DOHH2 (cell line): ENCODE measurements around the gene LRRC27.

Experiments
- H3F3A ChIP-seq: fragments of 200-600 bp; sonication (generic), shearing (Covaris generic); 2 replicates; pipeline ENCODE4 v1.6.0; 2016; ENCODE audit warnings: antibody characterized with exemption, mild to moderate bottlenecking; ENCODE audit not compliant: control insufficient read depth, insufficient read depth
- H3K27ac ChIP-seq: fragments of 200-600 bp; sonication (generic); 2 replicates; pipeline ENCODE4 v1.5.1; 2014; ENCODE audit warnings: low read depth, mild to moderate bottlenecking, low read length, moderate library complexity
- H3K27me3 ChIP-seq: fragments of 200-600 bp; sonication (generic); 2 replicates; pipeline ENCODE4 v1.6.1; 2014; ENCODE audit warnings: mild to moderate bottlenecking, low read length, mixed read lengths; ENCODE audit not compliant: control insufficient read depth
- H3K36me3 ChIP-seq: fragments of 200-600 bp; sonication (generic); 2 replicates; pipeline ENCODE4 v1.6.1; 2014; ENCODE audit warnings: mild to moderate bottlenecking, low read length, moderate library complexity, mixed read lengths; ENCODE audit not compliant: control insufficient read depth
- H3K4me1 ChIP-seq: fragments of 200-600 bp; sonication (generic); 2 replicates; pipeline ENCODE4 v1.6.1; 2014; ENCODE audit warnings: mild to moderate bottlenecking, low read length, mixed read lengths; ENCODE audit not compliant: control insufficient read depth
- H3K4me2 ChIP-seq: fragments of 200-600 bp; sonication (generic); 2 replicates; pipeline ENCODE4 v1.6.0; 2014; ENCODE audit warnings: mild to moderate bottlenecking, low read length, moderate library complexity
- H3K4me3 ChIP-seq: fragments of 200-600 bp; sonication (generic); 2 replicates; pipeline ENCODE4 v1.5.1; 2014; ENCODE audit warnings: mild to moderate bottlenecking, low read length, mixed read lengths
- H3K79me2 ChIP-seq: fragments of 200-600 bp; sonication (generic); 2 replicates; pipeline ENCODE4 v1.6.1; 2014; ENCODE audit warnings: mild to moderate bottlenecking, low read length, mixed read lengths; ENCODE audit not compliant: control insufficient read depth
- H3K9me2 ChIP-seq: fragments of 200-600 bp; sonication (generic); replicated peaks from 2 replicates; pipeline ENCODE4 v1.6.1; 2014; ENCODE audit warnings: mild to moderate bottlenecking, low read length, mixed read lengths; ENCODE audit not compliant: control insufficient read depth
- H3K9me3 ChIP-seq: fragments of 200-600 bp; sonication (generic); 2 replicates; pipeline ENCODE4 v1.6.1; 2014; ENCODE audit warnings: antibody characterized with exemption, low read length, mixed read lengths; ENCODE audit not compliant: control insufficient read depth, insufficient read depth
- H4K20me1 ChIP-seq: fragments of 200-600 bp; sonication (generic); 2 replicates; pipeline ENCODE4 v1.6.0; 2014; ENCODE audit warnings: low read depth, mild to moderate bottlenecking, antibody characterized with exemption, low read length, moderate library complexity; ENCODE audit not compliant: control insufficient read depth, insufficient read depth
- CTCF ChIP-seq: fragments of 200-600 bp; sonication (generic); IDR thresholded peaks from one replicate; pipeline ENCODE4 v1.5.1; 2014; ENCODE audit warnings: antibody characterized with exemption, mild to moderate bottlenecking, low read depth, low read length; ENCODE audit not compliant: poor library complexity, severe bottlenecking
- EZH2phosphoT487 ChIP-seq: fragments of 200-600 bp; sonication (generic); IDR thresholded peaks from 2 replicates; pipeline ENCODE4 v1.6.1; 2017; ENCODE audit warnings: borderline replicate concordance, mild to moderate bottlenecking, antibody characterized with exemption, low read length, moderate library complexity, mixed read lengths

LRRC27 gene

GRCh38 chr10:132371641-132372081, 39.7 kb downstream of the LRRC27 start:
- H3K4me2 ChIP-seq: no peak overlapping the region
- H3K9me2 ChIP-seq: no peaks in the 10 kb centered on the region
- no peaks in the 10 kb centered on the region for H3K27me3 ChIP-seq
- no peak overlapping the region for H3K4me3 ChIP-seq
- no peaks in the 10 kb centered on the region for H3K36me3 ChIP-seq
- no peaks in the 10 kb centered on the region for H3K79me2 ChIP-seq
- no peaks in the 10 kb centered on the region for H3F3A ChIP-seq
- no peaks in the 10 kb centered on the region for H3K4me1 ChIP-seq
- no peaks in the 10 kb centered on the region for H3K9me3 ChIP-seq
- no peak for TF ChIP-seq EZH2phosphoT487
- peak; percentile 75 for TF ChIP-seq CTCF
- no peaks in the 10 kb centered on the region for H4K20me1 ChIP-seq
- no peak overlapping the region for H3K27ac ChIP-seq

GRCh38 chr10:132372516-132373095, 40.6 kb downstream of the LRRC27 start:
- H3K4me1 ChIP-seq: no peaks in the 10 kb centered on the region
- H4K20me1 ChIP-seq: no peaks in the 10 kb centered on the region
- H3K4me2 ChIP-seq: no peak overlapping the region
- H3K79me2 ChIP-seq: no peaks in the 10 kb centered on the region
- no peaks in the 10 kb centered on the region for H3K9me3 ChIP-seq
- no peaks in the 10 kb centered on the region for H3K27me3 ChIP-seq
- H3K36me3 ChIP-seq: no peaks in the 10 kb centered on the region
- no peaks in the 10 kb centered on the region for H3F3A ChIP-seq
- TF ChIP-seq EZH2phosphoT487: no peak
- TF ChIP-seq CTCF: no peak
- no peak overlapping the region for H3K4me3 ChIP-seq
- H3K9me2 ChIP-seq: no peaks in the 10 kb centered on the region
- no peak overlapping the region for H3K27ac ChIP-seq

- H3K27ac ChIP-seq: no peak overlapping the region
- H3K4me3 ChIP-seq: no peak overlapping the region
- H3K9me2 ChIP-seq: no peaks in the 10 kb centered on the region
- no peaks in the 10 kb centered on the region for H3K4me1 ChIP-seq
- no peaks in the 10 kb centered on the region for H3F3A ChIP-seq
- no peak overlapping the region for H3K4me2 ChIP-seq
- no peaks in the 10 kb centered on the region for H3K36me3 ChIP-seq
- H4K20me1 ChIP-seq: no peaks in the 10 kb centered on the region
- H3K9me3 ChIP-seq: no peaks in the 10 kb centered on the region
- TF ChIP-seq EZH2phosphoT487: no peak
- TF ChIP-seq CTCF: no peak
- H3K27me3 ChIP-seq: no peaks in the 10 kb centered on the region
- no peaks in the 10 kb centered on the region for H3K79me2 ChIP-seq
Observed at GRCh38 chr10:132373241-132373955, 41.4 kb downstream of the LRRC27 start.
